ENCODE results near the gene FOXO3.

The FOXO3 gene

GRCh38 chr6:108561742-108562502 is 1.2 kb downstream of the FOXO3 start:
- Mint-ChIP-seq H3K27me3 (ENCODE audit: low read depth) (peaks cover 51% of the 10 kb centered on the region), H3K9me3 (no peaks in the 10 kb centered on the region), H3K27ac (no peak overlapping the region), H3K4me3 (peak overlapping the region; percentile 75), H3K36me3 (ENCODE audit: low read depth) (peaks cover 13% of the 10 kb centered on the region), H3K4me1 (ENCODE audit: low read depth) (peaks cover 40% of the 10 kb centered on the region)

- no peak overlapping the region for H3K27ac Mint-ChIP-seq
- H3K9me3 Mint-ChIP-seq = no peaks in the 10 kb centered on the region
- peak overlapping the region; percentile 75 for H3K4me3 Mint-ChIP-seq
- peaks cover 17% of the 10 kb centered on the region for H3K36me3 Mint-ChIP-seq (ENCODE audit: low read depth)
- H3K27me3 Mint-ChIP-seq (ENCODE audit: low read depth) = peaks cover 50% of the 10 kb centered on the region
- peaks cover 35% of the 10 kb centered on the region for H3K4me1 Mint-ChIP-seq (ENCODE audit: low read depth)
These were observed 1.8 kb downstream of the FOXO3 start for GRCh38 chr6:108562503-108562993.

GRCh38 chr6:108563292-108563691 is 2.6 kb downstream of the FOXO3 start:
- Mint-ChIP-seq H3K27ac (no peak overlapping the region), H3K4me1 (ENCODE audit: low read depth) (peaks cover 35% of the 10 kb centered on the region), H3K9me3 (no peaks in the 10 kb centered on the region), H3K36me3 (ENCODE audit: low read depth) (peaks cover 18% of the 10 kb centered on the region), H3K4me3 (no peak overlapping the region), H3K27me3 (ENCODE audit: low read depth) (peaks cover 53% of the 10 kb centered on the region)

- H3K27me3 Mint-ChIP-seq (ENCODE audit: low read depth) = peaks cover 55% of the 10 kb centered on the region
- no peaks in the 10 kb centered on the region for H3K9me3 Mint-ChIP-seq
- H3K4me3 Mint-ChIP-seq = no peak overlapping the region
- no peak overlapping the region for H3K27ac Mint-ChIP-seq
- H3K4me1 Mint-ChIP-seq (ENCODE audit: low read depth) = peaks cover 33% of the 10 kb centered on the region
- H3K36me3 Mint-ChIP-seq (ENCODE audit: low read depth) = peaks cover 20% of the 10 kb centered on the region
These were observed 3.5 kb downstream of the FOXO3 start for GRCh38 chr6:108564178-108564577.

- Mint-ChIP-seq H3K36me3 (ENCODE audit: low read depth) (peaks cover 22% of the 10 kb centered on the region), H3K27ac (no peak overlapping the region), H3K27me3 (ENCODE audit: low read depth) (peaks cover 58% of the 10 kb centered on the region), H3K4me1 (ENCODE audit: low read depth) (peaks cover 33% of the 10 kb centered on the region), H3K4me3 (peak overlapping the region; percentile 4), H3K9me3 (no peaks in the 10 kb centered on the region)
These were observed 4.5 kb downstream of the FOXO3 start for GRCh38 chr6:108565091-108565766.

GRCh38 chr6:108565893-108566292 is 5.2 kb downstream of the FOXO3 start:
- no peaks in the 10 kb centered on the region for H3K9me3 Mint-ChIP-seq
- peaks cover 60% of the 10 kb centered on the region for H3K27me3 Mint-ChIP-seq (ENCODE audit: low read depth)
- no peak overlapping the region for H3K4me3 Mint-ChIP-seq
- no peak overlapping the region for H3K27ac Mint-ChIP-seq
- peaks cover 33% of the 10 kb centered on the region for H3K4me1 Mint-ChIP-seq (ENCODE audit: low read depth)
- H3K36me3 Mint-ChIP-seq (ENCODE audit: low read depth) = peaks cover 24% of the 10 kb centered on the region

GRCh38 chr6:108566406-108566805 is 5.7 kb downstream of the FOXO3 start:
- peaks cover 33% of the 10 kb centered on the region for H3K4me1 Mint-ChIP-seq (ENCODE audit: low read depth)
- peaks cover 65% of the 10 kb centered on the region for H3K27me3 Mint-ChIP-seq (ENCODE audit: low read depth)
- no peaks in the 10 kb centered on the region for H3K9me3 Mint-ChIP-seq
- peaks cover 28% of the 10 kb centered on the region for H3K36me3 Mint-ChIP-seq (ENCODE audit: low read depth)
- H3K4me3 Mint-ChIP-seq = no peak overlapping the region
- H3K27ac Mint-ChIP-seq = no peak overlapping the region

GRCh38 chr6:108568101-108568500 is 7.4 kb downstream of the FOXO3 start:
- H3K27ac Mint-ChIP-seq = no peak overlapping the region
- H3K4me3 Mint-ChIP-seq = no peak overlapping the region
- no peaks in the 10 kb centered on the region for H3K9me3 Mint-ChIP-seq
- H3K27me3 Mint-ChIP-seq (ENCODE audit: low read depth) = peaks cover 55% of the 10 kb centered on the region
- peaks cover 25% of the 10 kb centered on the region for H3K4me1 Mint-ChIP-seq (ENCODE audit: low read depth)
- H3K36me3 Mint-ChIP-seq (ENCODE audit: low read depth) = peaks cover 25% of the 10 kb centered on the region

GRCh38 chr6:108568551-108569305 is 8.0 kb downstream of the FOXO3 start:
- H3K4me1 Mint-ChIP-seq (ENCODE audit: low read depth) = peaks cover 22% of the 10 kb centered on the region
- H3K4me3 Mint-ChIP-seq = no peak overlapping the region
- no peaks in the 10 kb centered on the region for H3K9me3 Mint-ChIP-seq
- no peak overlapping the region for H3K27ac Mint-ChIP-seq
- peaks cover 51% of the 10 kb centered on the region for H3K27me3 Mint-ChIP-seq (ENCODE audit: low read depth)
- peaks cover 23% of the 10 kb centered on the region for H3K36me3 Mint-ChIP-seq (ENCODE audit: low read depth)

- H3K36me3 Mint-ChIP-seq (ENCODE audit: low read depth) = peaks cover 21% of the 10 kb centered on the region
- peaks cover 6% of the 10 kb centered on the region for H3K4me1 Mint-ChIP-seq (ENCODE audit: low read depth)
- H3K27ac Mint-ChIP-seq = no peak overlapping the region
- H3K9me3 Mint-ChIP-seq = no peaks in the 10 kb centered on the region
- peaks cover 43% of the 10 kb centered on the region for H3K27me3 Mint-ChIP-seq (ENCODE audit: low read depth)
- no peak overlapping the region for H3K4me3 Mint-ChIP-seq
These were observed 9.8 kb downstream of the FOXO3 start for GRCh38 chr6:108570517-108570916.

- no peaks in the 10 kb centered on the region for H3K9me3 Mint-ChIP-seq
- H3K27me3 Mint-ChIP-seq (ENCODE audit: low read depth) = peaks cover 27% of the 10 kb centered on the region
- no peak overlapping the region for H3K27ac Mint-ChIP-seq
- no peak overlapping the region for H3K4me3 Mint-ChIP-seq
- peaks cover 5% of the 10 kb centered on the region for H3K4me1 Mint-ChIP-seq (ENCODE audit: low read depth)
- H3K36me3 Mint-ChIP-seq (ENCODE audit: low read depth) = peaks cover 12% of the 10 kb centered on the region
These were observed 13.9 kb downstream of the FOXO3 start for GRCh38 chr6:108574457-108575141.

GRCh38 chr6:108575905-108576494 is 15.3 kb downstream of the FOXO3 start:
- H3K27ac Mint-ChIP-seq = no peak overlapping the region
- peaks cover 24% of the 10 kb centered on the region for H3K27me3 Mint-ChIP-seq (ENCODE audit: low read depth)
- peaks cover 9% of the 10 kb centered on the region for H3K36me3 Mint-ChIP-seq (ENCODE audit: low read depth)
- peaks cover 6% of the 10 kb centered on the region for H3K4me1 Mint-ChIP-seq (ENCODE audit: low read depth)
- no peaks in the 10 kb centered on the region for H3K9me3 Mint-ChIP-seq
- H3K4me3 Mint-ChIP-seq = no peak overlapping the region

GRCh38 chr6:108576709-108577108 is 16.0 kb downstream of the FOXO3 start:
- H3K9me3 Mint-ChIP-seq = no peaks in the 10 kb centered on the region
- H3K4me3 Mint-ChIP-seq = no peak overlapping the region
- H3K4me1 Mint-ChIP-seq (ENCODE audit: low read depth) = peaks cover 13% of the 10 kb centered on the region
- no peak overlapping the region for H3K27ac Mint-ChIP-seq
- H3K27me3 Mint-ChIP-seq (ENCODE audit: low read depth) = peaks cover 17% of the 10 kb centered on the region
- H3K36me3 Mint-ChIP-seq (ENCODE audit: low read depth) = peaks cover 5% of the 10 kb centered on the region

- Mint-ChIP-seq H3K4me3 (no peak overlapping the region), H3K27me3 (ENCODE audit: low read depth) (peaks cover 17% of the 10 kb centered on the region), H3K36me3 (ENCODE audit: low read depth) (peaks cover 4% of the 10 kb centered on the region), H3K4me1 (ENCODE audit: low read depth) (peaks cover 14% of the 10 kb centered on the region), H3K9me3 (no peaks in the 10 kb centered on the region), H3K27ac (no peak overlapping the region)
These were observed 17.4 kb downstream of the FOXO3 start for GRCh38 chr6:108578166-108578565.

Data from T-helper 1 cell treated with Interleukin-12 subunit alpha and Interleukin-12 subunit beta and Interleukin-4 antibody, amounts not matched to agents 30 μg/mL and 1 μg/mL, for 36 hours (primary cell).